Measurements from ENCODE around the gene TTC24.

GRCh38 chr1:156584813-156585212 lies 5.3 kb downstream of the TTC24 start:
- TF ChIP-seq, protein P1, sequence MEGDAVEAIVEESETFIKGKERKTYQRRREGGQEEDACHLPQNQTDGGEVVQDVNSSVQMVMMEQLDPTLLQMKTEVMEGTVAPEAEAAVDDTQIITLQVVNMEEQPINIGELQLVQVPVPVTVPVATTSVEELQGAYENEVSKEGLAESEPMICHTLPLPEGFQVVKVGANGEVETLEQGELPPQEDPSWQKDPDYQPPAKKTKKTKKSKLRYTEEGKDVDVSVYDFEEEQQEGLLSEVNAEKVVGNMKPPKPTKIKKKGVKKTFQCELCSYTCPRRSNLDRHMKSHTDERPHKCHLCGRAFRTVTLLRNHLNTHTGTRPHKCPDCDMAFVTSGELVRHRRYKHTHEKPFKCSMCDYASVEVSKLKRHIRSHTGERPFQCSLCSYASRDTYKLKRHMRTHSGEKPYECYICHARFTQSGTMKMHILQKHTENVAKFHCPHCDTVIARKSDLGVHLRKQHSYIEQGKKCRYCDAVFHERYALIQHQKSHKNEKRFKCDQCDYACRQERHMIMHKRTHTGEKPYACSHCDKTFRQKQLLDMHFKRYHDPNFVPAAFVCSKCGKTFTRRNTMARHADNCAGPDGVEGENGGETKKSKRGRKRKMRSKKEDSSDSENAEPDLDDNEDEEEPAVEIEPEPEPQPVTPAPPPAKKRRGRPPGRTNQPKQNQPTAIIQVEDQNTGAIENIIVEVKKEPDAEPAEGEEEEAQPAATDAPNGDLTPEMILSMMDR (IDR thresholded peaks at IDR 0.05), result no peak
- TF ChIP-seq POLR2A (IDR thresholded peaks at IDR 0.05), result no peak

All from thyroid gland (tissue), 4 donors.